Small intestine (tissue), 7 donors: ENCODE data around the gene MTFR1L. TPM values are rescaled to one million over a fixed set of nuclear protein-coding genes. Genes with fewer than 3 reads are reported as not detected.

Source experiments
- DNase-seq, 2 donors: peaks; one replicate each; pipeline versions ENCODE4 v3.0.0 to v3.0.0-alpha.2; 2013
- FAIRE-seq: peaks from 2 replicates; lab custom pipeline; 2012; peaks lifted over from hg19 to GRCh38; lab: Jason Lieb, UNC
- H3K27ac ChIP-seq, 3 donors: one replicate each; pipeline ENCODE4 v1.5.1; 2013; ENCODE audit warnings: low read length in 2 of 3, mild to moderate bottlenecking in 2 of 3, control low read depth in 1 of 3, inconsistent platforms in 1 of 3, low read depth in 1 of 3, moderate library complexity in 1 of 3
- H3K27me3 ChIP-seq, 3 donors: one replicate each; pipeline ENCODE4 v1.6.1; 2013; ENCODE audit warnings: low read length in 3 of 3, inconsistent platforms in 1 of 3; ENCODE audit not compliant: control insufficient read depth in 3 of 3, insufficient read depth in 3 of 3
- H3K36me3 ChIP-seq, 3 donors: one replicate each; pipeline ENCODE4 v1.6.1; 2013; ENCODE audit warnings: low read length in 3 of 3, inconsistent platforms in 1 of 3, low read depth in 1 of 3, mild to moderate bottlenecking in 1 of 3, moderate library complexity in 1 of 3; ENCODE audit not compliant: control insufficient read depth in 3 of 3, insufficient read depth in 2 of 3
- H3K4me1 ChIP-seq, 3 donors: one replicate each; pipeline ENCODE4 v1.6.1; 2013; ENCODE audit warnings: low read length in 2 of 3, inconsistent platforms in 1 of 3, low read depth in 1 of 3, mild to moderate bottlenecking in 1 of 3, moderate library complexity in 1 of 3; ENCODE audit not compliant: control insufficient read depth in 3 of 3, insufficient read depth in 2 of 3
- H3K4me3 ChIP-seq, 3 donors: one replicate each; pipeline ENCODE4 v1.5.1; 2013; ENCODE audit warnings: low read length in 3 of 3, control low read depth in 1 of 3, inconsistent platforms in 1 of 3, low read depth in 1 of 3, mild to moderate bottlenecking in 1 of 3, moderate library complexity in 1 of 3
- H3K9me3 ChIP-seq, 2 donors: one replicate each; pipeline ENCODE4 v1.6.1; 2013; ENCODE audit warnings: low read depth in 1 of 2, low read length in 1 of 2; ENCODE audit not compliant: control insufficient read depth in 2 of 2, insufficient read depth in 1 of 2
- WGBS, 3 donors: extraction: QIAGEN DNeasy Blood & Tissue Kit; methylation state at CpG; one replicate each; pipeline ENCODE4 v1.1.7; 2013; 5-methylcytosine and 5-hydroxymethylcytosine counted together
- polyA plus RNA-seq, 4 donors: library from polyadenylated mRNA; stranded (reverse) in 3 of 4; unstranded in 1 of 4; fragments of 200-250 nt in 3 of 4; fragments of 120-200 nt in 1 of 4; gene quantifications; one replicate each; pipeline versions ENCODE4 v1.2.1 to v1.2.3, GENCODE V29; 2013
- donor health status: healthy with polysubstance abuse.
- donor health status: control.
- donor health status: control.
- donor health status: Bipolar disorder and iron deficiency.
- donor health status: healthy.

The MTFR1L gene
- polyA plus RNA-seq, 4 donors: 37.7 to 181 (median 78.5) TPM

- H3K27me3 ChIP-seq: no peaks in the 10 kb centered on the region
- H3K27ac ChIP-seq: peak overlapping the region in 1 of 3 donors; percentile 85
- no peaks in the 10 kb centered on the region for H3K9me3 ChIP-seq
- peak in 1 of 2 donors; percentile 73 for DNase-seq
- peaks cover 0 to 7% (median 0%) of the 10 kb centered on the region in 3 donors for H3K36me3 ChIP-seq
- FAIRE-seq: no peak
- peaks cover 0 to 44% (median 0%) of the 10 kb centered on the region in 3 donors for H3K4me1 ChIP-seq
- no peak overlapping the region for H3K4me3 ChIP-seq
- WGBS, 3 donors: 9 to 50% (median 33%) methylated on average over 2 of the region's 2 CpGs
These were observed 24.5 kb upstream of the MTFR1L start for GRCh38 chr1:25795211-25795610.

- Histone ChIP-seq H3K4me1 (peaks cover 2 to 51% (median 5%) of the 10 kb centered on the region in 3 donors), H3K9me3 (no peaks in the 10 kb centered on the region), H3K27me3 (no peaks in the 10 kb centered on the region), H3K36me3 (peaks cover 0 to 7% (median 0%) of the 10 kb centered on the region in 3 donors), H3K27ac (peak overlapping the region in 1 of 3 donors; percentile 85), H3K4me3 (no peak overlapping the region)
- WGBS, 3 donors: 41 to 61% (median 42%) methylated on average over 22 of the region's 22 CpGs
- DNase-seq: peak; percentile 20 to 69
- no peak for FAIRE-seq
These were observed 23.6 kb upstream of the MTFR1L start for GRCh38 chr1:25795946-25796810.

GRCh38 chr1:25796811-25797458 lies 22.8 kb upstream of the MTFR1L start:
- no peaks in the 10 kb centered on the region for H3K9me3 ChIP-seq
- FAIRE-seq: no peak

GRCh38 chr1:25797939-25798338 lies 21.8 kb upstream of the MTFR1L start:
- H3K27ac ChIP-seq: no peak overlapping the region
- 63 to 80% (median 78%) methylated on average over 8 of the region's 8 CpGs for WGBS, 3 donors

More at GRCh38 chr1:25796811-25797458, 22.8 kb upstream of the MTFR1L start:
- 7 to 8% (median 8%) methylated on average over 15 to 19 of the region's 19 CpGs for WGBS, 3 donors
- DNase-seq: peak; percentile 74 to 86
- Histone ChIP-seq H3K27me3 (no peaks in the 10 kb centered on the region), H3K4me3 (no peak overlapping the region), H3K4me1 (peaks cover 2 to 51% (median 5%) of the 10 kb centered on the region in 3 donors), H3K36me3 (peaks cover 0 to 4% (median 0%) of the 10 kb centered on the region in 3 donors), H3K27ac (peak overlapping the region in 1 of 3 donors; percentile 85)

GRCh38 chr1:25798666-25799351 lies 20.9 kb upstream of the MTFR1L start:
- H3K4me1 ChIP-seq: peaks cover 2 to 54% (median 5%) of the 10 kb centered on the region in 3 donors
- 52 to 72% (median 66%) methylated on average over 8 of the region's 8 CpGs for WGBS, 3 donors
- DNase-seq (no peak), FAIRE-seq (no peak)
- no peaks in the 10 kb centered on the region for H3K9me3 ChIP-seq
- H3K36me3 ChIP-seq: peaks cover 0 to 14% (median 0%) of the 10 kb centered on the region in 3 donors
- no peak overlapping the region for H3K4me3 ChIP-seq
- H3K27me3 ChIP-seq: no peaks in the 10 kb centered on the region
- H3K27ac ChIP-seq: no peak overlapping the region

More at GRCh38 chr1:25797939-25798338, 21.8 kb upstream of the MTFR1L start:
- FAIRE-seq: no peak
- peak in 1 of 2 donors; percentile 33 for DNase-seq
- H3K4me1 ChIP-seq: peaks cover 2 to 54% (median 5%) of the 10 kb centered on the region in 3 donors
- no peaks in the 10 kb centered on the region for H3K9me3 ChIP-seq
- H3K36me3 ChIP-seq: peaks cover 0 to 14% (median 0%) of the 10 kb centered on the region in 3 donors
- no peaks in the 10 kb centered on the region for H3K27me3 ChIP-seq
- no peak overlapping the region for H3K4me3 ChIP-seq

GRCh38 chr1:25799352-25799934 lies 20.3 kb upstream of the MTFR1L start:
- DNase-seq (no peak), FAIRE-seq (no peak)
- peaks cover 0 to 14% (median 0%) of the 10 kb centered on the region in 3 donors for H3K36me3 ChIP-seq
- no peaks in the 10 kb centered on the region for H3K27me3 ChIP-seq
- H3K9me3 ChIP-seq: no peaks in the 10 kb centered on the region
- H3K4me3 ChIP-seq: peak overlapping the region; percentile 42 to 76 (median 64)
- H3K4me1 ChIP-seq: peaks cover 2 to 50% (median 5%) of the 10 kb centered on the region in 3 donors
- 19 to 36% (median 25%) methylated on average over 12 of the region's 12 CpGs for WGBS, 3 donors
- H3K27ac ChIP-seq: peak overlapping the region; percentile 37 to 75 (median 55)

GRCh38 chr1:25799935-25800702 lies 19.6 kb upstream of the MTFR1L start, which contains the start of gene SELENON:
SELENON (plus strand) TSS chr1:25800193; CDS start chr1:25800231, 38 bp downstream.
- 0 to 3% (median 1%) methylated on average over 19 to 91 of the region's 91 CpGs for WGBS, 3 donors
- no peaks in the 10 kb centered on the region for H3K27me3 ChIP-seq
- peak within 1 kb of the TSS; percentile 62 to 76 (median 64) for H3K4me3 ChIP-seq
- peaks cover 0 to 19% (median 0%) of the 10 kb centered on the region in 3 donors for H3K36me3 ChIP-seq
- FAIRE-seq (no peak), DNase-seq (peak; percentile 33 to 71)
- peak within 1 kb of the TSS; percentile 37 to 75 (median 55) for H3K27ac ChIP-seq
- no peaks in the 10 kb centered on the region for H3K9me3 ChIP-seq
- H3K4me1 ChIP-seq: peaks cover 2 to 43% (median 5%) of the 10 kb centered on the region in 3 donors
